Mucosa of descending colon (tissue), 3 donors: Measurements from ENCODE around the gene WDR46. TPM values are rescaled to one million over a fixed set of nuclear protein-coding genes. Genes with fewer than 3 reads are reported as not detected.

Experiments used
- ATAC-seq: fragments of 200-7000 bp; cut with Tn5 transposase; one replicate; pipeline ENCODE4 v1.9.1; 2020; ENCODE audit warnings: mild to moderate bottlenecking, moderate library complexity
- DNase-seq, 3 donors: peaks; one replicate each; pipeline ENCODE4 v3.0.0-alpha.2; 2020
- H3K36me3 ChIP-seq: fragments of 200-600 bp; one replicate; pipeline ENCODE4 v1.8.0; 2021; ENCODE audit warnings: low read depth, mild to moderate bottlenecking
- H3K4me1 ChIP-seq: fragments of 200-600 bp; one replicate; pipeline ENCODE4 v1.8.0; 2021; ENCODE audit warnings: low read depth, mild to moderate bottlenecking
- H3K4me3 ChIP-seq: fragments of 200-600 bp; one replicate; pipeline ENCODE4 v1.8.0; 2021; ENCODE audit warnings: mild to moderate bottlenecking
- H3K9me3 ChIP-seq: fragments of 200-600 bp; one replicate; pipeline ENCODE4 v1.8.0; 2021; ENCODE audit warnings: mild to moderate bottlenecking
- intact Hi-C, 2 donors: fragments of 100-400 bp; cut with DNase I in 1 of 2; cut with micrococcal nuclease in 1 of 2; formaldehyde crosslinking; loops; one replicate each; pipeline versions ENCODE4 v1.11.0 to v1.11.1; 2022; cut with DNase I, micrococcal nuclease
- total RNA-seq, 3 donors: library from RNA; stranded (reverse); fragmentation: NEBNext Ultra II Directional in 2 of 3; extraction: Animal tissue kit (Norgen Biotek cat#: 25700) in 2 of 3; gene quantifications; one replicate each; pipeline versions ENCODE4 v1.2.1 to v1.2.4, GENCODE V29; 2021 to 2023
- TF ChIP-seq, protein P1 (sequence below): fragments of 200-600 bp; IDR thresholded peaks from one replicate; pipeline ENCODE4 v1.8.0; 2022; ENCODE audit warnings: antibody characterized with exemption, mild to moderate bottlenecking
- donor health status: DM: no; HTN: no; CAD: no; lungs with moderate emphysema.
- donor health status: DM: no; HTN: no; CAD: no.
- donor health status: DM: no; HTN: yes; CAD: no.

The WDR46 gene
- total RNA-seq, 3 donors from 2014 or later: 25.5 to 37.9 (median 30.9) TPM

DNA sequence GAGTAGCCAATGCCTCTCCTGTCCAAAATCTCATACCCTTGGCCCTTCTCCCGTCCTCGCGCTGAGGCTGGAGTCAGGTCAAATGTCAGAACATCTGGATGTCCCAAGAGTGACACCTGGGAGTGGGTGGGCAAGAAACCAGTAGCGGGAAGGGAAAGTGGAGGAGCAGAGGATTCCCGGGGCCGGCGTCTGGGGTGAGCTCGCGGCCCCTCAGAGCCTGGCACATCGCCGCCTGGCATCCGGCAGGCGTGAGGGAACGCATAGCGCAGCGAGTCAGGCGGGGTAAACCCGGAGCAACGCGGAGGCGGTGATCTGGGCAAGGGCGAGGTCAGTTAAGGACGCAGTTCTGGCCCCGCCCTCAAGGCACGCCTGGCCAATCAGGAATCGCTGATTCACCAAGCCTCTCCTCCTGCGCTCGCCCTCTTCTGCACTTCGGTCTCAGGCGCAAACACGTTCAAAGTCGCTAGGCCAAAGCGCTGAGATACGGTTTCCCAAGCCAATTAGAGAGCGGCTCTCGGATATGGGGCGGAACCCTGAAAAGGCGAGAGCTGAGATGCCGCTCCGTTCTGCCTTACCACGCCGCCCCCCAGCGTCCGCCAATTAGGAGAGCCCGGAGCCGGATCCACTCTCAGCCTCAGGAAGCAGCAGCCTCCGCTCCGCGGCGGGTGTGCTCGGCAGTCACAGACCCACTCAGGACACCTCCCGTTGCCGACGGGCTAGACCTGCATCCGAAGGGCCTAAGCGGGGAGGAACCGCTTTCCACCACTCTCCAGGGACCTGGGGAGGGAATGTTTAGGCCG lies 39.9 kb downstream of the WDR46 start:
- Histone ChIP-seq H3K9me3 (no peaks in the 10 kb centered on the region), H3K36me3 (no peaks in the 10 kb centered on the region), H3K4me1 (peaks cover 15% of the 10 kb centered on the region), H3K4me3 (peak overlapping the region; percentile 7)
- TF ChIP-seq, protein P1, sequence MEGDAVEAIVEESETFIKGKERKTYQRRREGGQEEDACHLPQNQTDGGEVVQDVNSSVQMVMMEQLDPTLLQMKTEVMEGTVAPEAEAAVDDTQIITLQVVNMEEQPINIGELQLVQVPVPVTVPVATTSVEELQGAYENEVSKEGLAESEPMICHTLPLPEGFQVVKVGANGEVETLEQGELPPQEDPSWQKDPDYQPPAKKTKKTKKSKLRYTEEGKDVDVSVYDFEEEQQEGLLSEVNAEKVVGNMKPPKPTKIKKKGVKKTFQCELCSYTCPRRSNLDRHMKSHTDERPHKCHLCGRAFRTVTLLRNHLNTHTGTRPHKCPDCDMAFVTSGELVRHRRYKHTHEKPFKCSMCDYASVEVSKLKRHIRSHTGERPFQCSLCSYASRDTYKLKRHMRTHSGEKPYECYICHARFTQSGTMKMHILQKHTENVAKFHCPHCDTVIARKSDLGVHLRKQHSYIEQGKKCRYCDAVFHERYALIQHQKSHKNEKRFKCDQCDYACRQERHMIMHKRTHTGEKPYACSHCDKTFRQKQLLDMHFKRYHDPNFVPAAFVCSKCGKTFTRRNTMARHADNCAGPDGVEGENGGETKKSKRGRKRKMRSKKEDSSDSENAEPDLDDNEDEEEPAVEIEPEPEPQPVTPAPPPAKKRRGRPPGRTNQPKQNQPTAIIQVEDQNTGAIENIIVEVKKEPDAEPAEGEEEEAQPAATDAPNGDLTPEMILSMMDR: no peak
- ATAC-seq (peak; percentile 95), DNase-seq (peak; percentile 98 to 99 (median 99))
- intact Hi-C loops: loop anchor here (5.0 to 10.0 kb wide), 3 partner anchors 132 to 234 kb away; no protein-coding TSS in a partner anchor

DNA sequence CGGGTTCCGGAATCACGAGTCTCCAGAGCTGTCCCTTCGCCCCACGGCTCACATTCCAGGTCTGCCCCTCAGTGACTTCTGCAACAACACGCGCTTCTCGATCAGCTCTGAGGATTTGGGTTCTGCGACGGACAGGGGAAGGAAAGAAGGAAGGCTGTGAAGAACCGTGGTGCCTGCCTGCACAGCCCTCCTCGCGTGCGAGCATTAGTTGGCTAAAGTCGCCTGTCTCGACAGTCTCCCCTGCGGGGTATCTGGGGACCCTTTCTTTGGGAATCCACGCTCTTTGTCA lies 40.5 kb downstream of the WDR46 start:
- no peak overlapping the region for H3K4me3 ChIP-seq
- H3K4me1 ChIP-seq: peaks cover 15% of the 10 kb centered on the region
- no peak for DNase-seq
- ATAC-seq: peak; percentile 10
- no peaks in the 10 kb centered on the region for H3K36me3 ChIP-seq
- intact Hi-C loops: loop anchor here (5.0 to 10.0 kb wide), 3 partner anchors 131 to 234 kb away; no protein-coding TSS in a partner anchor
- TF ChIP-seq, protein P1: peak; percentile 23
- no peaks in the 10 kb centered on the region for H3K9me3 ChIP-seq

DNA sequence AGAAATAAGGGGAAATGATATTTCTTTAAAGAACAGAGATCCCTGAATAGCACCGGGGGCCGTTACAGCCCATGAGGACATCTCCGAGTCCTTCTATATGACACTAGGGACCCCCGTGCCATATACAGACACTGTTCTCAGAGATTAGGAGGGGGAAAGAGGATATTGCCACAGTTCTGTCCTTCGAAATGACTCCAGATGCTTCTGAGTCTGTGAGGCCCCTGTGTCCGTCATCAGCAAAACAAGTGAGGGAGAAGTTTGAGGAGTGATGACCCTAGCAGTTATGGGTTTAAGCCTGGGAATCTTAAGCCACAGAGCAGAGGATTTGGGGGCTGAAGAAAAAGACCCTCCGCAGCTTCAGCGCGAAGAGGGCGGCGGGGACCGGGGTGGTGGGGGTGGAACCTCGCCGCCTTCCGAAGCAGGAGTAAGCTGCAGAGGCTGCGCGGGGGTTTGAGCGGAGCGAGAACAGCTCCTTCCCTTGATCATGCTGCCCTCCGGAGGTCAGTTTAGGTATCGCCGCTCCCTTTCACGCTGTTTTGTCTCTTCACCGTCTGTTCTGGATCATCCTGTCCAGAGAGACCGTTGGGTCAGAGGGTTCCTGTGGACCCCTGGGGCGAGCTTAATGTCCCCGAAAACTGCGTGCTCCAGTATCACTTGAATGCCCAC lies 40.9 kb downstream of the WDR46 start:
- Histone ChIP-seq H3K9me3 (no peaks in the 10 kb centered on the region), H3K36me3 (no peaks in the 10 kb centered on the region), H3K4me1 (peaks cover 15% of the 10 kb centered on the region), H3K4me3 (no peak overlapping the region)
- DNase-seq (peak; percentile 92 to 94 (median 93)), ATAC-seq (peak; percentile 81)
- TF ChIP-seq, protein P1: peak; percentile 95
- intact Hi-C loops: loop anchor here (5.0 to 10.0 kb wide), 3 partner anchors 131 to 233 kb away; no protein-coding TSS in a partner anchor

DNA sequence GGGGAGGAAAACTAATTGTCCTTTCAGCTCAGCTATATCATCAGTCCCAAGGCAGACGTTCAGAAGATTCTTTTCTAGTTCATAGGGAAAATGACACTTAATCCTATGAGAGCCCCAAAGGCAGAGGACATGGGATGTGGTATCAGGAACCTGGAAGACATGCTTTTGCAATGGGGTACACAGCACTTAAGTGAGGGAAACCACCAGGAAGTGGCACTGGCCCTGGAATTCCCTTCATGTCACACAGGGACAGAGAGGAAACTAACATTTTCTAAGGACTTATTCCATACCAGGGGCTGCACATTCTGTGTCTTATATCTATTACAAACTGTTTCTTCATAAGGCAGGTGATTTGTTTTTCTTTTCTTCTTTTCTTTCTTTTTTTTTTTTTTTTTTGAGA lies 45.6 kb downstream of the WDR46 start:
- intact Hi-C loops: loop anchor here (10.0 kb wide), 2 partner anchors 129 to 229 kb away; no protein-coding TSS in a partner anchor
- Histone ChIP-seq H3K4me1 (peaks cover under 1% of the 10 kb centered on the region), H3K9me3 (no peaks in the 10 kb centered on the region), H3K4me3 (no peak overlapping the region), H3K36me3 (no peaks in the 10 kb centered on the region)
- TF ChIP-seq, protein P1: no peak
- ATAC-seq: no peak
- DNase-seq: no peak

DNA sequence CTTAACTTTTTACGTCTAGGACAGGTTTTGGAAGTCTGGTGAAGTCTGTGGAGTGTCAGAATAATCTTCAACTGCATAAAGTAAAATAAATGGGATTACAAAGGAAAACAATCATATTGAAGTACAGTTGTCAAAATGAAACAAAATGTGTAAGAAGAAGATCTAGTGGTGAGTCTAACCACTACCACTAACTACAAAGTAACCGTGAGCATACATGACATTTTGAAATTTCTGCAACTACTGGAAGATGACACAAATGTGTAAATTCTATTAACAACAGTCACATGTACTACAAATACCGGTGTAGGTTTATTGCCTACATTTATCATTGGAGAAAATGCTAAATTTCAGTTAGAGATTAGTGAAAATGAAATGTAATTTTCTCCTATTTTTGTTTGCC lies 47.1 kb downstream of the WDR46 start:
- intact Hi-C loops: loop anchor here (10.0 kb wide), 2 partner anchors 127 to 227 kb away; no protein-coding TSS in a partner anchor
- ATAC-seq (no peak), DNase-seq (no peak)
- TF ChIP-seq, protein P1: no peak
- Histone ChIP-seq H3K4me1 (no peaks in the 10 kb centered on the region), H3K4me3 (no peak overlapping the region), H3K9me3 (no peaks in the 10 kb centered on the region), H3K36me3 (no peaks in the 10 kb centered on the region)
